RWPE2 (cell line): Measurements from ENCODE around the gene GGA2.
"Not testable (repeated sequence)": the region's sequence is repeated elsewhere in the genome, so short reads cannot be mapped to it uniquely, and the experiment has no call there.

Experiments
- ATAC-seq: fragments of 200-7000 bp; cut with Tn5 transposase; 3 replicates; pipeline ENCODE4 v1.9.1; 2021; ENCODE audit warnings: low read depth
- DNase-seq: peaks from one replicate; pipeline ENCODE4 v3.0.0-alpha.2; 2020; ENCODE audit warnings: low spot score
- H3K27ac ChIP-seq: fragments of 450-650 bp; 2 replicates; pipeline ENCODE4 v1.5.1; 2017; ENCODE audit warnings: mild to moderate bottlenecking; ENCODE audit not compliant: poor library complexity, severe bottlenecking
- H3K27me3 ChIP-seq: fragments of 250-450 bp; sonication (Bioruptor Pico); 2 replicates; pipeline ENCODE4 v1.5.1; 2021; ENCODE audit warnings: mild to moderate bottlenecking, moderate library complexity; ENCODE audit not compliant: insufficient read depth, poor library complexity, severe bottlenecking
- H3K36me3 ChIP-seq: fragments of 250-450 bp; sonication (Bioruptor Pico); 2 replicates; pipeline ENCODE4 v1.5.1; 2020; ENCODE audit warnings: low read depth, mild to moderate bottlenecking, moderate library complexity
- H3K4me1 ChIP-seq: fragments of 250-450 bp; sonication (Bioruptor Pico); 2 replicates; pipeline ENCODE4 v1.5.1; 2021; ENCODE audit warnings: mild to moderate bottlenecking, moderate library complexity; ENCODE audit not compliant: insufficient read depth, poor library complexity, severe bottlenecking
- H3K4me3 ChIP-seq: fragments of 250-450 bp; sonication (Bioruptor Pico); 2 replicates; pipeline ENCODE4 v1.5.1; 2021; ENCODE audit warnings: mild to moderate bottlenecking, moderate library complexity; ENCODE audit not compliant: severe bottlenecking
- H3K9me3 ChIP-seq: fragments of 250-450 bp; sonication (Bioruptor Pico); 2 replicates; pipeline ENCODE4 v1.5.1; 2021; ENCODE audit warnings: mild to moderate bottlenecking, moderate library complexity; ENCODE audit not compliant: severe bottlenecking
- TF ChIP-seq, protein P1 (sequence below): fragments of 450-650 bp; IDR thresholded peaks from one replicate; pipeline ENCODE4 v1.5.1; 2017; ENCODE audit warnings: mild to moderate bottlenecking, moderate library complexity; ENCODE audit not compliant: poor library complexity, severe bottlenecking

The GGA2 gene

GRCh38 chr16:23514381-23515152 is 4.3 kb upstream of the GGA2 start:
- no peak overlapping the region for H3K27ac ChIP-seq
- TF ChIP-seq, protein P1, sequence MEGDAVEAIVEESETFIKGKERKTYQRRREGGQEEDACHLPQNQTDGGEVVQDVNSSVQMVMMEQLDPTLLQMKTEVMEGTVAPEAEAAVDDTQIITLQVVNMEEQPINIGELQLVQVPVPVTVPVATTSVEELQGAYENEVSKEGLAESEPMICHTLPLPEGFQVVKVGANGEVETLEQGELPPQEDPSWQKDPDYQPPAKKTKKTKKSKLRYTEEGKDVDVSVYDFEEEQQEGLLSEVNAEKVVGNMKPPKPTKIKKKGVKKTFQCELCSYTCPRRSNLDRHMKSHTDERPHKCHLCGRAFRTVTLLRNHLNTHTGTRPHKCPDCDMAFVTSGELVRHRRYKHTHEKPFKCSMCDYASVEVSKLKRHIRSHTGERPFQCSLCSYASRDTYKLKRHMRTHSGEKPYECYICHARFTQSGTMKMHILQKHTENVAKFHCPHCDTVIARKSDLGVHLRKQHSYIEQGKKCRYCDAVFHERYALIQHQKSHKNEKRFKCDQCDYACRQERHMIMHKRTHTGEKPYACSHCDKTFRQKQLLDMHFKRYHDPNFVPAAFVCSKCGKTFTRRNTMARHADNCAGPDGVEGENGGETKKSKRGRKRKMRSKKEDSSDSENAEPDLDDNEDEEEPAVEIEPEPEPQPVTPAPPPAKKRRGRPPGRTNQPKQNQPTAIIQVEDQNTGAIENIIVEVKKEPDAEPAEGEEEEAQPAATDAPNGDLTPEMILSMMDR, result no peak

DNA sequence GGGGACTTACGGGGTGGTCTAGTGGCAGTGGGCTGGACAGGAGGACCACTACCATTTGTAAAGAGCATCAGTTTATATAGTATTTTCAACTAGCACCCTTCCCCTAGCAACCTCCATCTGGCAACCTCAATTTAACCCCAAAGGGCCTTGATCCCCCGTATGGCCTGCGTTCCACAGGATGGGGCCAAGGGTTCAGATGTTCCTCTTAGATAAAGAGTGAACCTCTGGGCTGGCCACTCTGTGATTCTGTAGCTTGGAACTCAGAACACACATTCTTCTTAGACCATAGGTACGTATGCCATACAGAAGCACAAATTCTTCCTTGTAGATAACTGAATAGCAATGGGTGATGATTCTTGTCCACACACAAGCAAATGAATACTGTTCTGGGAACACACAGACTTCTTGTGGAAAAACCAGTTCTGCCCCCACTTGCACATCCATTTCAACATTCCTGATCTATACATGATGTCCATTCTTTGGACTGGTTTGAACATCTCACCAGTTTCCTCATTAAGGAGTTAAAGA is 1.9 kb upstream of the GGA2 start:
- TF ChIP-seq, protein P1, result no peak
- DNase-seq, result no peak
- Histone ChIP-seq H3K36me3 (no peaks in the 10 kb centered on the region), H3K9me3 (no peaks in the 10 kb centered on the region), H3K27ac (no peak overlapping the region), H3K27me3 (no peaks in the 10 kb centered on the region), H3K4me1 (no peaks in the 10 kb centered on the region), H3K4me3 (no peak overlapping the region)
- no peak for ATAC-seq

More at GRCh38 chr16:23514381-23515152, 4.3 kb upstream of the GGA2 start:
- peaks cover 5% of the 10 kb centered on the region for H3K36me3 ChIP-seq
- no peaks in the 10 kb centered on the region for H3K4me1 ChIP-seq
- no peaks in the 10 kb centered on the region for H3K9me3 ChIP-seq
- DNase-seq (no peak), ATAC-seq (no peak)
- no peaks in the 10 kb centered on the region for H3K27me3 ChIP-seq
- no peak overlapping the region for H3K4me3 ChIP-seq

DNA sequence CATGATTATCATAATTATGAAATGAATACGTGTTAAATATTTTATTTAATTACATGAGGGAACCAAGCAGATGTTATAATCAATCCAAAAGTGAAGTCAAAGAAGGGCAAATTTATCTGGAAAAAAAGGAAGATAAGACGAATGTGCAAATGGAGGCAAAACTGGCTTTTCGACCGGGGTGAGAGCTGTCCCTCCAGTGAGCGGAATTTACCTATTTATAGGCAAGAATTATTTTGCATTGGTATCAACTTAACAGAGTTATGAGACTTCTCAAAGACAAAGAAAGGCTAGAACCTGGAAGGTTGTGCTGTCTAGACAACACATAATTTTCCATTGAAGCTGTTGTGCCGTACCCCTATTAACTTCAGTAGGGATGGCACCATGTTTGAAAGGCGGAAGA is 1.4 kb upstream of the GGA2 start:
- no peak for ATAC-seq
- TF ChIP-seq, protein P1, result no peak
- Histone ChIP-seq H3K9me3 (no peaks in the 10 kb centered on the region), H3K4me1 (no peaks in the 10 kb centered on the region), H3K4me3 (no peak overlapping the region), H3K27ac (no peak overlapping the region), H3K27me3 (no peaks in the 10 kb centered on the region), H3K36me3 (no peaks in the 10 kb centered on the region)
- no peak for DNase-seq

DNA sequence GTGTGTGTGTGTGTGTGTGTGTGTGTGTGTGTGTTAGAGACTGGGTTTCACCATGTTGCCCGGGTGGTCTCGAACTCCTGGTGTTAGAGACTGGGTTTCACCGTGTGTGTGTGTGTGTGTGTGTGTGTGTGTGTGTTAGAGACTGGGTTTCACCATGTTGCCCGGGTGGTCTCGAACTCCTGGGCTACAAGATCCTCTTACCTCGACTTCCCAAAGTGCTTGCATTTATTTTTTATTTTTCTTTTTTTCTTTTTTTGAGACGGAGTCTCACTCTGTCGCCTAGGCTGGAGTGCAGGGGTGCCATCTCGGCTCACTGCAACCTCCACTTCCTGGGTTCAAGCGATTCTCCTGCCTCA is 599 bp upstream of the GGA2 start:
- DNase-seq, H3K9me3 ChIP-seq, H3K36me3 ChIP-seq, ATAC-seq, H3K27me3 ChIP-seq, H3K27ac ChIP-seq, H3K4me1 ChIP-seq: not testable (repeated sequence)
- H3K4me3 ChIP-seq, result peak overlapping the region; percentile 64

DNA sequence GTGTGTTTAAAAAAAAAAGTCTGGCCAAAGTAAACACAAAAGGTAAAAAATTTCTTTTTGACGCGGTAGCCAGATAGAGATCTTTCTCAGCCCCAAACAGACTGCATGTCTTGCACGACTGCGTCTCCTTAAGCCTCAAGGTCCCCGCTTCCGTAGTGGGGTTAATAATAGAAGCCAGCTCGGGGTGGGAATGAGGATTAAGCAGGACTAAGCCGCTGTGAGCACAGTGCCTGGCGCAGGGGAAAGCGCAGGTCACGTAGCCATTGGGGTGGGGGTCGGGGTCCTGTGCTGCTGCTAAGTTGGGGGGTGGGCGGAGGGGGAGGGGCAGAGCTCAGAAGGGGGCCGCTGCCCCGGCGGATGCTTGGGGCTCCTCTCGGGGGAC is 521 bp downstream of the GGA2 start:
- H3K27ac ChIP-seq, result peak overlapping the region; percentile 39
- H3K27me3 ChIP-seq, result no peaks in the 10 kb centered on the region
- DNase-seq (no peak), ATAC-seq (0 out of 3 replicates have a peak, but pooled peaks have one; percentile 9)
- peak overlapping the region; percentile 64 for H3K4me3 ChIP-seq
- H3K36me3 ChIP-seq, result no peaks in the 10 kb centered on the region
- H3K9me3 ChIP-seq, result no peaks in the 10 kb centered on the region
- peaks cover 5% of the 10 kb centered on the region for H3K4me1 ChIP-seq
- TF ChIP-seq, protein P1, result no peak
